Prostate gland (tissue), 2 donors: ENCODE measurements around the gene CSHL1.
"Not testable (repeated sequence)": the region's sequence is repeated elsewhere in the genome, so short reads cannot be mapped to it uniquely, and the experiment has no call there.

Experiments used
- POLR2A ChIP-seq: fragments of 450-650 bp; IDR thresholded peaks from one replicate; pipeline ENCODE4 v1.6.1; 2016; ENCODE audit warnings: antibody characterized with exemption, mild to moderate bottlenecking
- TF ChIP-seq, protein P1 (sequence below), 4 experiments: fragments of 200-600 bp in 2 of 4; fragments of 450-650 bp in 2 of 4; sonication (generic) in 2 of 4; IDR thresholded peaks; 1 replicate in 3 of 4; 2 replicates in 1 of 4; pipeline ENCODE4 v1.5.1; 2016 to 2019; ENCODE audit warnings: antibody characterized with exemption in 4 of 4, mild to moderate bottlenecking in 2 of 4, moderate library complexity in 2 of 4

DNA sequence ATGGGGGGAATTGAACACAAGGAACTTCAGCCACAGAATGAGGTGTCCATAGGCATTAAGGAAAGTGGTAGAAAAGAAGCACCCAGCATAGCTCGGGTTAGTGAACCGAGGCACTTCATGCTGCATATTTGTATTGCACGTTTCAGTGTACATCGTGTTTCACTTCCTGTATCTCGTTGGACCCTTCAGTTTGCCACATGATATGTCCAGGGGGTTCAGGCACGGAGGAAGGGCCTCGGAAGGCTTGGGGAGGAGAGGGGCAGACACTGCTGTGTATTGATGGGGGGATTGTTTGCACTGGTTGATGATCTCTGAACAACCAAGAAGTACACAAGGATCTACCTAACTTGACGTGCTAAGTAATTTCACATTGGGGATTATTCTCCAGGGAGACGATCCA, 11.3 kb upstream of the CSHL1 start:
- TF ChIP-seq, protein P1, sequence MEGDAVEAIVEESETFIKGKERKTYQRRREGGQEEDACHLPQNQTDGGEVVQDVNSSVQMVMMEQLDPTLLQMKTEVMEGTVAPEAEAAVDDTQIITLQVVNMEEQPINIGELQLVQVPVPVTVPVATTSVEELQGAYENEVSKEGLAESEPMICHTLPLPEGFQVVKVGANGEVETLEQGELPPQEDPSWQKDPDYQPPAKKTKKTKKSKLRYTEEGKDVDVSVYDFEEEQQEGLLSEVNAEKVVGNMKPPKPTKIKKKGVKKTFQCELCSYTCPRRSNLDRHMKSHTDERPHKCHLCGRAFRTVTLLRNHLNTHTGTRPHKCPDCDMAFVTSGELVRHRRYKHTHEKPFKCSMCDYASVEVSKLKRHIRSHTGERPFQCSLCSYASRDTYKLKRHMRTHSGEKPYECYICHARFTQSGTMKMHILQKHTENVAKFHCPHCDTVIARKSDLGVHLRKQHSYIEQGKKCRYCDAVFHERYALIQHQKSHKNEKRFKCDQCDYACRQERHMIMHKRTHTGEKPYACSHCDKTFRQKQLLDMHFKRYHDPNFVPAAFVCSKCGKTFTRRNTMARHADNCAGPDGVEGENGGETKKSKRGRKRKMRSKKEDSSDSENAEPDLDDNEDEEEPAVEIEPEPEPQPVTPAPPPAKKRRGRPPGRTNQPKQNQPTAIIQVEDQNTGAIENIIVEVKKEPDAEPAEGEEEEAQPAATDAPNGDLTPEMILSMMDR (IDR thresholded peaks at IDR 0.05): not testable (repeated sequence)
- not testable (repeated sequence) for TF ChIP-seq POLR2A
